ENCODE measurements around the gene POFUT1.

Gene POFUT1

GRCh38 chr20:32206760-32207625, 687 bp upstream of the POFUT1 start:
- DNase-seq (ENCODE audit: low spot score): no peak

GRCh38 chr20:32208499-32209154, 947 bp downstream of the POFUT1 start:
- no peak for DNase-seq (ENCODE audit: low spot score)

- DNase-seq (ENCODE audit: low spot score): no peak
Observed at GRCh38 chr20:32209850-32210605, 2.3 kb downstream of the POFUT1 start.

- DNase-seq (ENCODE audit: low spot score): no peak
Observed at GRCh38 chr20:32213870-32214269, 6.2 kb downstream of the POFUT1 start.

- DNase-seq (ENCODE audit: low spot score): no peak
Observed at GRCh38 chr20:32215147-32215546, 7.5 kb downstream of the POFUT1 start.

- DNase-seq (ENCODE audit: low spot score): no peak
Observed at GRCh38 chr20:32215729-32216128, 8.0 kb downstream of the POFUT1 start.

- no peak for DNase-seq (ENCODE audit: low spot score)
Observed at GRCh38 chr20:32216179-32217142, 8.8 kb downstream of the POFUT1 start.

- no peak for DNase-seq (ENCODE audit: low spot score)
Observed at GRCh38 chr20:32218156-32218900, 10.6 kb downstream of the POFUT1 start.

- no peak for DNase-seq (ENCODE audit: low spot score)
Observed at GRCh38 chr20:32224463-32224862, 16.8 kb downstream of the POFUT1 start.

- DNase-seq (ENCODE audit: low spot score): no peak
Observed at GRCh38 chr20:32226391-32226790, 18.7 kb downstream of the POFUT1 start.

GRCh38 chr20:32227306-32227705, 19.6 kb downstream of the POFUT1 start:
- no peak for DNase-seq (ENCODE audit: low spot score)

GRCh38 chr20:32227744-32228688, 20.3 kb downstream of the POFUT1 start:
- no peak for DNase-seq (ENCODE audit: low spot score)

GRCh38 chr20:32229251-32229747, 21.6 kb downstream of the POFUT1 start:
- DNase-seq (ENCODE audit: low spot score): no peak

- no peak for DNase-seq (ENCODE audit: low spot score)
Observed at GRCh38 chr20:32230707-32231106, 23.0 kb downstream of the POFUT1 start.

GRCh38 chr20:32231245-32231644, 23.6 kb downstream of the POFUT1 start:
- no peak for DNase-seq (ENCODE audit: low spot score)

- DNase-seq (ENCODE audit: low spot score): peak; percentile 50
Observed at GRCh38 chr20:32231847-32232246, 24.2 kb downstream of the POFUT1 start.

- DNase-seq (ENCODE audit: low spot score): no peak
Observed at GRCh38 chr20:32232326-32232886, 24.7 kb downstream of the POFUT1 start.

GRCh38 chr20:32233286-32233685, 25.6 kb downstream of the POFUT1 start:
- DNase-seq (ENCODE audit: low spot score): no peak
